NCI-H1105 (cell line): ENCODE data around the gene SPEM1.

Experiments
- DNase-seq: peaks from one replicate; lab custom pipeline; 2025; lab: John Stamatoyannopoulos, UW

SPEM1 gene

DNA sequence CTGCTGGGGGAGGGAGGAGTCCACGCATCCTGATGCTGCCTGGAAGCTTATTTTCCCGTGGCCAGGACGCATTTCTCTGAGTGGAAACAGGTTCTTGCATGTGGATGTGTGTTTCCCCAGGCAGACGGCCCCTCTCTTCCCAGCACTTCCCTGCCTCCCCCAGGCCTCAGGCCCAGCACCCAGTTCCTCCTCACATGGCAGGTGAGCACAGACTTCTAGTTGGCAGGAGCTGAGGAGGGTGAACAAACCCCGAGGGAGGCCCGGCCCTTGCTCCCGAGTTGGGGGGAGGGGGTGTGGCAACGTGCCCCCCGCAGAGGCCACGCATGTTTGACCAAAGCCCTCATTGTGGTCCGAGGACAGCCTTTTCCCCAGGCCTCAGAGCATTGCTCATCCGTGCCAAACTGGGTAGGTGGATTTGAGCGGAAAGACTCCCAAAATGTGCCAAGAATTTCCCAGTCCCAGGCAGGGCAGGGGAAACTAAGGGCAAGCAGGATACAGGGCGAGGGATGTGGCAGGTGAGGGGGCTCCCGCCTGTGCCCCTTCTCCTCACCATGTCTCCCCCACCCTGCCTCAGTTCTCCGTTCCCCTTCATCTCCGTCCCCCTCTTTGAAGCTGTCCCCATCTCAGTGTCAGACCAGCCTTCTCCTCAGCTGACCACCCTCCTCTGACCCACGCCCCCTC lies 1.5 kb upstream of the SPEM1 start:
- no peak for DNase-seq

- DNase-seq = no peak
These were observed 1.1 kb downstream of the SPEM1 start for GRCh38 chr17:7421186-7421585.

- DNase-seq = no peak
These were observed 3.6 kb downstream of the SPEM1 start for GRCh38 chr17:7423679-7424078.

- DNase-seq = no peak
These were observed 5.2 kb downstream of the SPEM1 start, which contains the start of gene SPEM2 for GRCh38 chr17:7425316-7425715. SPEM2 (plus strand) TSS chr17:7425616; CDS start chr17:7425689, 73 bp downstream.

- no peak for DNase-seq
These were observed 5.6 kb downstream of the SPEM1 start for GRCh38 chr17:7425756-7426155.

- no peak for DNase-seq
These were observed 6.2 kb downstream of the SPEM1 start for GRCh38 chr17:7426203-7426863.

DNA sequence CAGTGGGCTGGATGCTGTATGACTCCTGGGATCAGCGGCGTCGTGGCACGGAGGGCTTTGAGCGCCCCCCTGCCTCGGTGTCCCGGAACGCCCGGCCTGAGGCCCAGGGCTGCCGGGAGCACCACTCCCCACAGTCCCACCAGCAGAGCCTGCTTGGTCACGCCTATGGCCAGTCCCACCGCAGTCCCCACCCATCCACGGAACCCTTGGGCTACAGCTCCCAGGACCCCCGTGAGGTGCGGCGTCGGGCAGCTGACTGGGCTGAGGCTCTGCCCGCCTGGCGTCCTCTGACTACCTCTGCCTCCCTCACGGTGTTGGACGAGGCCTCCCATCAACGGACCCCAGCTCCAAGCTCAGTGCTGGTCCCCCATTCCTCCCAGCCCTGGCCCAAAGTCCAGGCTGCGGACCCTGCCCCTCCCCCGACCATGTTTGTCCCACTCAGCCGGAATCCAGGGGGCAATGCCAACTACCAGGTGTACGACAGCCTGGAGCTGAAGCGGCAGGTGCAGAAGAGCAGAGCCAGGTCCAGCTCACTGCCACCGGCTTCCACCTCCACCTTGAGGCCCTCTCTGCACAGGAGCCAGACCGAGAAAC lies 6.9 kb downstream of the SPEM1 start:
- no peak for DNase-seq

DNA sequence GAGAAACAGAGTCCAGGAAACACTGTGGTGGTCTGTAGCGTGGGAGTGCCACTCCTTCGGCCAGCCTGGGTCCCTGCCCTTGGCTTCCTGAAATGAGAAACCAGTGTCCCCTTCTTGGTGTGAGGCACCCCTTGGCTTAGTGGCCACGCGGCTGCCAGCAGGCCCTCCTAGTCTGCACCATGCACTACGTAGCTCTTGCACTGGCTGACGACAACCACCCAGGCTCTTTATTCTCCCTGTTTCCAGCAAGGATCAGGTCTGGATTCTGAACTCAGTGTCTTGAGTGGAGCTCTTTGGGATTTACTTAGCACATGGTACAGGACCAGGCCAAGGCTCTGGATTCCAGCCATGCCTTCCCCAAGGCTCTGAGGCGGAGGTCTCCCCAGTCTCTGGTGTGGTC lies 7.4 kb downstream of the SPEM1 start:
- no peak for DNase-seq

DNA sequence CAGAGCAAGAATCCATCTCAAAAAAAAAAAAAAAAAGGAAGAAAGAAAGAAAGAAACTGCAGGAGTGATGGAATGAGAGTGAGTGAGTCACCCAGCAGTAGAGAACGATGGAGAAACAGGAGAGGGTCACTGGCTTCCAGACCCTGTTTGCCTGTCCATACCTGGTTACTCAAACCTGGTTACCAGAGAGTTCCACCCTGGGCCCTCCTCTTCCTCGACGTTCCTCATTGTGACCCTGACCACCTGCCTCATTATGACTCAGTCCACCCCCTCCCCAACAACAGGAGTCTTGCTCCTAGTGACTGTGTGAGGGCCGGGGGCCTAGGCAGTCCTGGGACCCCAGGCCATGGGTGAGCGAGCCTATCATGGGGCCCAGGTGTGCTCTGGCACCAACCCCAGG lies 8.4 kb downstream of the SPEM1 start, which contains the start of gene SPEM3:
SPEM3 (plus strand) TSS at position 301 of the 400 bp plus-strand sequence; CDS start at position 347, 46 bp downstream.
- DNase-seq = no peak

DNA sequence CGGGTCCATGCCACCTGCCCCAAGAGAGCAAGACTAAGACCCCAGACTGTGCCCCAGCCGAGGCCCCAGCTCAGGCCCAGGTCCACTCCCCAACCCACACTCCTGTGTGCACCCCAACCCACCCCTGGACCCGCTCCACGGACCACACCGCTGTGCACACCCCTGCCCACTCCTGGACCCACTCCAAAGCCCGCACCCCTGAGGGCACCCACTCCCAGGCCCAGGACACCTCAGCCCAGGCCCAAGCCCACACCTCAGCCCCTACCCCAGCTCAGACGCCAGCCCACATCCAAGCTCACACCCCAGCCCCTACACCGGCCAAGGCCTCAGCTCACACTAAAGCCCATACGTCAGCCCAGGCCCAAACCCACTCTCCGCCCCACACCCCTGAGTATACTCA lies 9.6 kb downstream of the SPEM1 start:
- DNase-seq = no peak

- no peak for DNase-seq
These were observed 11.1 kb downstream of the SPEM1 start for GRCh38 chr17:7431231-7431630.

- DNase-seq = no peak
These were observed 12.2 kb downstream of the SPEM1 start for GRCh38 chr17:7432296-7432695.

DNA sequence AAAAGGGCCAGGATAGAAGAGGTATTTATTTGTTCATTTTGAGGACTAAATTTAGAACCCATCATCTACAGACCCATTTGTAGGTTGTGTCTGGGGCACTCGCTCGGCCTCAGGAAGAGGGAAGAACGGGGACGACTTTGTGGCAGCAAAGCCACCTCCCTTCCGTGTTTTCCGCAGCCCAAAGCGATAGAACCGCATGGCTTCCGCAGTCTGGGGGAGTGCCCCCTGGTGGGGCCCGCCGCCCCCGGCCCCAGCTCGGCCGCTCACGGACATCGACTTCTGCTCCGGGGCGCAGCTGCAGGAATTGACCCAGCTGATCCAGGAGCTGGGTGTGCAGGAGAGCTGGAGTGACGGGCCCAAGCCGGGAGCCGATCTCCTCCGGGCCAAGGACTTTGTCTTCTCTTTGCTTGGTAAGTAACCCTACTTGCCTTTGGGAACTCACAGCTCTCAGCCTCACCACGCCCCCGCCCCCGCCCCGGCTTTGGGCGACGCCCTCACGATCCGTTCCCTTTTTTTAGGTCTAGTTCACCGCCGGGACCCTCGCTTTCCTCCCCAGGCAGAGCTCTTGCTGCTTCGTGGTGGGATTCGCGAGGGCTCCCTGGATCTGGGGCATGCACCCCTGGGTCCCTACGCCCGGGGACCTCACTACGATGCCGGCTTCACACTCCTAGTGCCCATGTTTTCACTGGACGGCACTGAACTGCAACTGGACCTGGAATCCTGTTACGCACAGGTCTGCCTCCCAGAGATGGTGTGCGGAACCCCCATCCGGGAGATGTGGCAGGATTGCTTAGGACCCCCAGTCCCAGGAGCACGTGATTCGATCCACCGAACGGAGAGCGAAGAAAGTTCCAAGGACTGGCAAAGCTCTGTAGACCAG lies 15.8 kb downstream of the SPEM1 start:
- DNase-seq = peak; percentile 76

GRCh38 chr17:7436556-7437368 lies 16.6 kb downstream of the SPEM1 start:
- peak; percentile 82 for DNase-seq

DNA sequence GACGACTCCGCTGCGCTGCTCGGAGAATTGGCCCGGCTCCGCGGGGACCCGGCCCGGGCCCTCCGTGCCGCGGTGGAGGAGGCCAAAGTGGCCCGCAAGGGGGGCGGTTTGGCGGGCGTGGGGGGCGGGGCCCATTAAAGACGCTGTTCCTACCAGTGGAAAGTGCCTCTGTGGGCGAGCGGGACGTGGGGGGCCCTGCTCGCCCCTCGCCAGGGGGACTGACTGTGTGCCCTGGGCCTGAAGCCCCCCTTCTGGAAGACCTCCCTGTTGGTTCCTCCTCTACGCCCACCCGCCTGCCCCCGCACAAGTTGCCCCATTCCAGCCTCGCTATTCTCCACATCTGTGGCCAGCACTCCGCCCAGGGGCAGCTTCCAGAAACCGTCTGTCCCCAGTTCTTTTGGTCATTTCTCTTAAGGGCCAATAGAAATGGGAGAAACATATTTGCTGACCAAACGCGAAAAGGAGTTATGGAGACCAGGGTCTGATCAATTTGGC lies 17.3 kb downstream of the SPEM1 start:
- DNase-seq = no peak

DNA sequence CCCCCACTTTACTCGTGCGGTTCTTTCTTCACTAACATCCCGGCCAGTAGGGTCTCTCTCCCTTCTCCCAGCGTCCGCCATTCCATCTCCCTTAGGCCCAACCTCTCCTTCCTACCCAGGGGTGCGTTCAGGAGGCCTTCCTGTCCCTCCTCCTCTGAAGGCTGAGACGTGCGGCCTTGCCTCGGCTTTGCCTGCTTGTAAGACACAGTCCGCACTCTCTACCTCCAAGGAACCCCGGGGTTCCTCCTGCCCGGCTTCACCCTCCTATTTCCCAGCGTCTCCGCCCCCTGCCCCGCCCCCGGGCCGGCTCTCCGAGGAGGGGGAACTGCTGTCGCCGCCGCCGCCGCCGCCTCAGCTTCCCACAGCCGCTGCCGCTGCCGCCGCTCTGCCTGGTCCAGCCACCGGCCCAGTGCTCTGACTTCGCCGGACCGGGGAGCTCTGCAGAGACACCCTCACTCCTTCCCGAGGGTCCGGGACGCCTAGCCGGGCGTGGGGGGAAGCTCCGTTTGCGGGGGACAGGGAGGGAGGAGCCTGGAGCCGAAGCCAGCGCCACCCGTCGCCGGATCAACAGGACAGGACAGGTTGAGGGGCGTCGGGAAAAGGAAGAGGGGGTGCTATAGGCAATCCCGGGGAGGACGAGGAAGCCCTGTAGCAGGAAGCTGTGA lies 18.0 kb downstream of the SPEM1 start:
- no peak for DNase-seq

GRCh38 chr17:7438656-7439460 lies 18.7 kb downstream of the SPEM1 start:
- DNase-seq = no peak

DNA sequence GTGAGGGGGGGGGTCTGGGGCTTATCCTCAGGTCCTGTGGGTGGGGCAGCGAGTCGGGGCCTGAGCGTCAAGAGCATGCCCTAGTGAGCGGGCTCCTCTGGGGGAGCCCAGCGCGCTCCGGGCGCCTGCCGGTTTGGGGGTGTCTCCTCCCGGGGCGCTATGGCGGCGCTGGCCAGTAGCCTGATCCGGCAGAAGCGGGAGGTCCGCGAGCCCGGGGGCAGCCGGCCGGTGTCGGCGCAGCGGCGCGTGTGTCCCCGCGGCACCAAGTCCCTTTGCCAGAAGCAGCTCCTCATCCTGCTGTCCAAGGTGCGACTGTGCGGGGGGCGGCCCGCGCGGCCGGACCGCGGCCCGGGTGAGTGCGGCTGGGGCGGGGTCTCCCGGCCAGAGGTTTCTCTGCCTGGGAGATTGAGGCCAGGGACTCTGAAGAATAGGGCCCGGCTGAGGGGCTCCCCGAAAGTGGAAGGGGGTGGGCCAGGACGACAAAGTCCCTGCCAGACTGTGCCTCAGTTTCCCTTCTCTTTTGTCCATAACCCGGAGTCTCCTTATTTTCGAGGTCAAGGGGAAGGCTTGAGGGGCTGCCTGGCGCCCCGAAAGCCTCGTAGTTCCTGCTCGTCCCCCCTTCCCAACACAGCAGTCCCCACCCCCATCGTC lies 19.5 kb downstream of the SPEM1 start, which contains the start of gene FGF11:
FGF11 (plus strand) TSS at position 51 of the 651 bp plus-strand sequence; CDS start at position 160, 109 bp downstream.
- DNase-seq = no peak
